SK-N-SH (cell line): ENCODE results near the gene ACTR8. TPM values are rescaled to one million over a fixed set of nuclear protein-coding genes. Genes with fewer than 3 reads are reported as not detected.

Experiments
- CTCF ChIA-PET: fragments of 300-600, 350-600 bp; formaldehyde crosslinking; extraction: SDS; loops from one replicate; lab custom pipeline; 2021; lab: Yijun Ruan, JAX
- POLR2A ChIA-PET: fragments of 350-600 bp; sonication (Branson Sonifier 250); formaldehyde crosslinking; extraction: SDS; loops from one replicate; lab custom pipeline; 2020; ENCODE audit warnings: antibody characterized with exemption, inconsistent platforms; lab: Yijun Ruan, JAX
- DNase-seq: peaks from one replicate; pipeline ENCODE4 v3.0.0; 2012
- H2AFZ ChIP-seq: fragments of 200-600 bp; sonication (generic); 2 replicates; pipeline ENCODE4 v1.8.1; 2016; ENCODE audit warnings: antibody characterized with exemption, mild to moderate bottlenecking, low read depth
- H3F3A ChIP-seq: fragments of 200-600 bp; sonication (generic); replicated peaks from 2 replicates; pipeline ENCODE3; 2016; ENCODE audit warnings: antibody characterized with exemption, mild to moderate bottlenecking; ENCODE audit not compliant: insufficient read depth
- H3K27ac ChIP-seq, 2 experiments: fragments of 200-500 bp in 1 of 2; fragments of 200-600 bp in 1 of 2; sonication (Bioruptor generic) in 1 of 2; sonication (generic), shearing (Covaris generic) in 1 of 2; 2 replicates each; pipeline versions ENCODE4 v1.5.1 to v1.6.1; 2014 to 2016; ENCODE audit warnings: low read depth in 2 of 2, inconsistent platforms in 1 of 2, low read length in 1 of 2, mild to moderate bottlenecking in 1 of 2, mixed read lengths in 1 of 2
- H3K27me3 ChIP-seq: fragments of 200-600 bp; sonication (generic), shearing (Covaris generic); 2 replicates; pipeline ENCODE4 v1.6.1; 2016; ENCODE audit warnings: mixed run types; ENCODE audit not compliant: insufficient read depth
- H3K36me3 ChIP-seq, 2 experiments: fragments of 200-500 bp in 1 of 2; fragments of 200-600 bp in 1 of 2; sonication (Bioruptor generic) in 1 of 2; sonication (generic) in 1 of 2; replicated peaks in 1 of 2; 2 replicates each; pipeline versions ENCODE3 to v1.5.1; 2014 to 2016; ENCODE audit warnings: low read length in 1 of 2, mild to moderate bottlenecking in 1 of 2; ENCODE audit not compliant: insufficient read depth in 2 of 2, control insufficient read depth in 1 of 2
- H3K4me1 ChIP-seq, 2 experiments: fragments of 200-500 bp in 1 of 2; fragments of 200-600 bp in 1 of 2; sonication (Bioruptor generic) in 1 of 2; sonication (generic), shearing (Covaris generic) in 1 of 2; 2 replicates each; pipeline versions ENCODE4 v1.5.1 to v1.6.1; 2014 to 2016; ENCODE audit warnings: low read depth in 1 of 2, low read length in 1 of 2, mixed run types in 1 of 2; ENCODE audit not compliant: insufficient read depth in 2 of 2, control insufficient read depth in 1 of 2
- H3K4me2 ChIP-seq: fragments of 200-600 bp; sonication (generic), shearing (Covaris generic); 2 replicates; pipeline ENCODE4 v1.6.1; 2017; ENCODE audit warnings: mixed run types
- H3K4me3 ChIP-seq, 2 experiments: fragments of 200-500 bp in 1 of 2; fragments of 200-600 bp in 1 of 2; sonication (Bioruptor generic) in 1 of 2; sonication (generic), shearing (Covaris generic) in 1 of 2; 2 replicates each; pipeline versions ENCODE4 v1.5.1 to v1.8.1; 2014 to 2016; ENCODE audit warnings: low read depth in 2 of 2, inconsistent platforms in 1 of 2, low read length in 1 of 2, mild to moderate bottlenecking in 1 of 2, mixed read lengths in 1 of 2, moderate library complexity in 1 of 2
- H3K79me2 ChIP-seq: fragments of 200-600 bp; sonication (generic); 2 replicates; pipeline ENCODE4 v1.8.1; 2017; ENCODE audit warnings: mild to moderate bottlenecking; ENCODE audit not compliant: insufficient read depth
- H3K9ac ChIP-seq: fragments of 200-600 bp; sonication (generic); 2 replicates; pipeline ENCODE4 v1.6.1; 2017; ENCODE audit warnings: mixed run types
- H3K9me2 ChIP-seq: fragments of 200-600 bp; sonication (generic); 2 replicates; pipeline ENCODE4 v1.6.1; 2017; ENCODE audit warnings: mixed run types
- H3K9me3 ChIP-seq: fragments of 200-600 bp; sonication (generic); 2 replicates; pipeline ENCODE4 v1.6.1; 2017; ENCODE audit warnings: mixed run types, mild to moderate bottlenecking, moderate library complexity
- H4K20me1 ChIP-seq: fragments of 200-600 bp; sonication (generic); 2 replicates; pipeline ENCODE4 v1.6.1; 2017; ENCODE audit warnings: mild to moderate bottlenecking, mixed run types; ENCODE audit not compliant: insufficient read depth
- ELF1 ChIP-seq: IDR thresholded peaks from 2 replicates; pipeline ENCODE4 v1.4.0; 2012
- EP300 ChIP-seq, 2 experiments: IDR thresholded peaks; 2 replicates each; pipeline versions ENCODE4 v1.4.0 to v1.6.1; 2012; ENCODE audit warnings: borderline replicate concordance in 1 of 2, low read depth in 1 of 2, low read length in 1 of 2
- FOSL2 ChIP-seq: IDR thresholded peaks from 2 replicates; pipeline ENCODE4 v1.4.0; 2012; ENCODE audit warnings: low read depth, mild to moderate bottlenecking, moderate library complexity, borderline replicate concordance
- GABPA ChIP-seq: IDR thresholded peaks from 2 replicates; pipeline ENCODE4 v1.4.0; 2012; ENCODE audit warnings: low read depth, mild to moderate bottlenecking
- GATA2 ChIP-seq: sonication (generic); formaldehyde crosslinking; IDR thresholded peaks from 2 replicates; pipeline ENCODE4 v1.5.0; 2020; ENCODE audit warnings: mild to moderate bottlenecking, missing genetic modification reagents
- MXI1 ChIP-seq: IDR thresholded peaks from 2 replicates; pipeline ENCODE4 v1.6.1; 2012; ENCODE audit warnings: mild to moderate bottlenecking, low read depth, low read length, improper control_type of control experiment
- NFIC ChIP-seq: IDR thresholded peaks from 2 replicates; pipeline ENCODE4 v1.4.0; 2012; ENCODE audit warnings: borderline replicate concordance
- NRF1 ChIP-seq: IDR thresholded peaks from 2 replicates; pipeline ENCODE4 v1.6.1; 2012; ENCODE audit warnings: low read depth, mild to moderate bottlenecking, low read length
- POLR2AphosphoS5 ChIP-seq: IDR thresholded peaks from 2 replicates; pipeline ENCODE4 v1.6.1; 2012; ENCODE audit warnings: low read depth, low read length
- RCOR1 ChIP-seq: fragments of 150-350 bp; IDR thresholded peaks from 2 replicates; pipeline ENCODE4 v1.6.1; 2017; ENCODE audit warnings: antibody characterized with exemption, low read length
- RFX5 ChIP-seq: IDR thresholded peaks from 2 replicates; pipeline ENCODE4 v1.6.1; 2012; ENCODE audit warnings: mild to moderate bottlenecking, improper control_type of control experiment, low read length
- SMC3 ChIP-seq: IDR thresholded peaks from 2 replicates; pipeline ENCODE4 v1.6.1; 2012; ENCODE audit warnings: low read depth, low read length, improper control_type of control experiment
- TCF12 ChIP-seq: IDR thresholded peaks from 2 replicates; pipeline ENCODE4 v1.4.0; 2012
- TEAD4 ChIP-seq: IDR thresholded peaks from 2 replicates; pipeline ENCODE4 v1.4.0; 2012; ENCODE audit warnings: mild to moderate bottlenecking, borderline replicate concordance; ENCODE audit not compliant: insufficient read depth
- WGBS: methylation state at CpG from one replicate; pipeline ENCODE4 v1.1.6; 2017; ENCODE audit warnings: low lambda C conversion rate; 5-methylcytosine and 5-hydroxymethylcytosine counted together
- polyA plus RNA-seq, 3 experiments: library from polyadenylated mRNA; depleted of rRNA; stranded (reverse); fragments of >200 nt; gene quantifications; 2 replicates each; pipeline ENCODE4 v1.2.3, GENCODE V29; 2012
- TF ChIP-seq, protein P1 (sequence below): IDR thresholded peaks from 2 replicates; pipeline ENCODE4 v1.4.0; 2012; ENCODE audit warnings: low read depth
- TF ChIP-seq, protein P2 (sequence below): IDR thresholded peaks from 2 replicates; pipeline ENCODE4 v1.6.1; 2012; ENCODE audit warnings: mild to moderate bottlenecking, low read depth, low read length, moderate library complexity
- TF ChIP-seq, protein P3 (sequence below): fragments of 150-350 bp; IDR thresholded peaks from 2 replicates; pipeline ENCODE4 v1.6.1; 2017; ENCODE audit warnings: antibody characterized with exemption, low read length, low read depth, borderline replicate concordance
- TF ChIP-seq, protein P4 (sequence below): IDR thresholded peaks from 2 replicates; pipeline ENCODE4; 2012
- TF ChIP-seq, protein P5 (sequence below): IDR thresholded peaks from 2 replicates; pipeline ENCODE4 v1.4.0; 2012; ENCODE audit warnings: low read depth, borderline replicate concordance
- TF ChIP-seq, protein P6 (sequence below): IDR thresholded peaks from 2 replicates; pipeline ENCODE4 v1.4.0; 2012; ENCODE audit warnings: low read depth, borderline replicate concordance

Gene ACTR8
- polyA plus RNA-seq, 1 of the 3 experiments (the other 2 are of a cell fraction), result 17.7 TPM

DNA sequence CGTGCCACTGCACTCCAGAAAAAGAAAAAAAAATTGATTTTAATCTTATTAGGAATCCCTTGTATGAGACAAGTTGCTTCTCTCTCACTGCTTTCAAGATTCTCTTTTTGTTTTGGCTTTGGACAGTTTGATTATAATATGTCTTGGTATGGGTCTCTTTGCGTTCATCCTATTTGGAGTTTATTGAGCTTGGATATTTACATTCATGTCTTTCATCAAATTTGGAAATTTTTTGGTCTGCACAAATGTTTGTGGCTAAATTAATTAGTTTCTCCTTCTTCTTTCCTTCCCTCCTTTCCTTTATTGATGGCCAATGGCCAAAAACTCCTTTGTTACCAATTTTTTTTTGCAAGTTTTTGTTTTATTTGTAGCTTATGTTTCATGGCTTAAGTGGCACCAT lies 37.8 kb upstream of the ACTR8 start:
- TF ChIP-seq GATA2 (no peak), TEAD4 (no peak), ELF1 (no peak), FOSL2 (no peak), RFX5 (no peak), POLR2AphosphoS5 (no peak), EP300 (IDR thresholded peaks at IDR 0.05; ENCODE audit: borderline replicate concordance in 1 of 2, low read depth in 1 of 2, low read length in 1 of 2) (no peak), SMC3 (no peak), MXI1 (no peak), TCF12 (no peak), RCOR1 (no peak), GABPA (no peak), NFIC (no peak), NRF1 (no peak)
- TF ChIP-seq, protein P1, sequence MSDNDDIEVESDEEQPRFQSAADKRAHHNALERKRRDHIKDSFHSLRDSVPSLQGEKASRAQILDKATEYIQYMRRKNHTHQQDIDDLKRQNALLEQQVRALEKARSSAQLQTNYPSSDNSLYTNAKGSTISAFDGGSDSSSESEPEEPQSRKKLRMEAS, result no peak
- TF ChIP-seq, protein P2, sequence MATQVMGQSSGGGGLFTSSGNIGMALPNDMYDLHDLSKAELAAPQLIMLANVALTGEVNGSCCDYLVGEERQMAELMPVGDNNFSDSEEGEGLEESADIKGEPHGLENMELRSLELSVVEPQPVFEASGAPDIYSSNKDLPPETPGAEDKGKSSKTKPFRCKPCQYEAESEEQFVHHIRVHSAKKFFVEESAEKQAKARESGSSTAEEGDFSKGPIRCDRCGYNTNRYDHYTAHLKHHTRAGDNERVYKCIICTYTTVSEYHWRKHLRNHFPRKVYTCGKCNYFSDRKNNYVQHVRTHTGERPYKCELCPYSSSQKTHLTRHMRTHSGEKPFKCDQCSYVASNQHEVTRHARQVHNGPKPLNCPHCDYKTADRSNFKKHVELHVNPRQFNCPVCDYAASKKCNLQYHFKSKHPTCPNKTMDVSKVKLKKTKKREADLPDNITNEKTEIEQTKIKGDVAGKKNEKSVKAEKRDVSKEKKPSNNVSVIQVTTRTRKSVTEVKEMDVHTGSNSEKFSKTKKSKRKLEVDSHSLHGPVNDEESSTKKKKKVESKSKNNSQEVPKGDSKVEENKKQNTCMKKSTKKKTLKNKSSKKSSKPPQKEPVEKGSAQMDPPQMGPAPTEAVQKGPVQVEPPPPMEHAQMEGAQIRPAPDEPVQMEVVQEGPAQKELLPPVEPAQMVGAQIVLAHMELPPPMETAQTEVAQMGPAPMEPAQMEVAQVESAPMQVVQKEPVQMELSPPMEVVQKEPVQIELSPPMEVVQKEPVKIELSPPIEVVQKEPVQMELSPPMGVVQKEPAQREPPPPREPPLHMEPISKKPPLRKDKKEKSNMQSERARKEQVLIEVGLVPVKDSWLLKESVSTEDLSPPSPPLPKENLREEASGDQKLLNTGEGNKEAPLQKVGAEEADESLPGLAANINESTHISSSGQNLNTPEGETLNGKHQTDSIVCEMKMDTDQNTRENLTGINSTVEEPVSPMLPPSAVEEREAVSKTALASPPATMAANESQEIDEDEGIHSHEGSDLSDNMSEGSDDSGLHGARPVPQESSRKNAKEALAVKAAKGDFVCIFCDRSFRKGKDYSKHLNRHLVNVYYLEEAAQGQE, result no peak
- TF ChIP-seq, protein P3, sequence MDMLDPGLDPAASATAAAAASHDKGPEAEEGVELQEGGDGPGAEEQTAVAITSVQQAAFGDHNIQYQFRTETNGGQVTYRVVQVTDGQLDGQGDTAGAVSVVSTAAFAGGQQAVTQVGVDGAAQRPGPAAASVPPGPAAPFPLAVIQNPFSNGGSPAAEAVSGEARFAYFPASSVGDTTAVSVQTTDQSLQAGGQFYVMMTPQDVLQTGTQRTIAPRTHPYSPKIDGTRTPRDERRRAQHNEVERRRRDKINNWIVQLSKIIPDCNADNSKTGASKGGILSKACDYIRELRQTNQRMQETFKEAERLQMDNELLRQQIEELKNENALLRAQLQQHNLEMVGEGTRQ, result no peak
- TF ChIP-seq, protein P4, sequence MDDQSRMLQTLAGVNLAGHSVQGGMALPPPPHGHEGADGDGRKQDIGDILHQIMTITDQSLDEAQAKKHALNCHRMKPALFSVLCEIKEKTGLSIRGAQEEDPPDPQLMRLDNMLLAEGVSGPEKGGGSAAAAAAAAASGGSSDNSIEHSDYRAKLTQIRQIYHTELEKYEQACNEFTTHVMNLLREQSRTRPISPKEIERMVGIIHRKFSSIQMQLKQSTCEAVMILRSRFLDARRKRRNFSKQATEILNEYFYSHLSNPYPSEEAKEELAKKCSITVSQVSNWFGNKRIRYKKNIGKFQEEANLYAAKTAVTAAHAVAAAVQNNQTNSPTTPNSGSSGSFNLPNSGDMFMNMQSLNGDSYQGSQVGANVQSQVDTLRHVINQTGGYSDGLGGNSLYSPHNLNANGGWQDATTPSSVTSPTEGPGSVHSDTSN, result no peak
- TF ChIP-seq, protein P5, sequence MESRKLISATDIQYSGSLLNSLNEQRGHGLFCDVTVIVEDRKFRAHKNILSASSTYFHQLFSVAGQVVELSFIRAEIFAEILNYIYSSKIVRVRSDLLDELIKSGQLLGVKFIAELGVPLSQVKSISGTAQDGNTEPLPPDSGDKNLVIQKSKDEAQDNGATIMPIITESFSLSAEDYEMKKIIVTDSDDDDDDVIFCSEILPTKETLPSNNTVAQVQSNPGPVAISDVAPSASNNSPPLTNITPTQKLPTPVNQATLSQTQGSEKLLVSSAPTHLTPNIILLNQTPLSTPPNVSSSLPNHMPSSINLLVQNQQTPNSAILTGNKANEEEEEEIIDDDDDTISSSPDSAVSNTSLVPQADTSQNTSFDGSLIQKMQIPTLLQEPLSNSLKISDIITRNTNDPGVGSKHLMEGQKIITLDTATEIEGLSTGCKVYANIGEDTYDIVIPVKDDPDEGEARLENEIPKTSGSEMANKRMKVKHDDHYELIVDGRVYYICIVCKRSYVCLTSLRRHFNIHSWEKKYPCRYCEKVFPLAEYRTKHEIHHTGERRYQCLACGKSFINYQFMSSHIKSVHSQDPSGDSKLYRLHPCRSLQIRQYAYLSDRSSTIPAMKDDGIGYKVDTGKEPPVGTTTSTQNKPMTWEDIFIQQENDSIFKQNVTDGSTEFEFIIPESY, result no peak
- TF ChIP-seq, protein P6, sequence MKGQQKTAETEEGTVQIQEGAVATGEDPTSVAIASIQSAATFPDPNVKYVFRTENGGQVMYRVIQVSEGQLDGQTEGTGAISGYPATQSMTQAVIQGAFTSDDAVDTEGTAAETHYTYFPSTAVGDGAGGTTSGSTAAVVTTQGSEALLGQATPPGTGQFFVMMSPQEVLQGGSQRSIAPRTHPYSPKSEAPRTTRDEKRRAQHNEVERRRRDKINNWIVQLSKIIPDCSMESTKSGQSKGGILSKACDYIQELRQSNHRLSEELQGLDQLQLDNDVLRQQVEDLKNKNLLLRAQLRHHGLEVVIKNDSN, result no peak
- no peak overlapping the region for H3K4me2 ChIP-seq
- no peaks in the 10 kb centered on the region for H3K9me2 ChIP-seq
- H3K36me3 ChIP-seq, result no peaks in the 10 kb centered on the region
- no peak overlapping the region for H3K9ac ChIP-seq
- no peaks in the 10 kb centered on the region for H4K20me1 ChIP-seq
- H3K27me3 ChIP-seq, result no peaks in the 10 kb centered on the region
- POLR2A ChIA-PET, result no interaction called here
- CTCF ChIA-PET, result interaction anchor here (0.9 to 1.2 kb wide), 2 partner anchors 15 to 19 kb away, joined by 3 to 6 read pairs; no protein-coding TSS in a partner anchor
- H3K27ac ChIP-seq, result no peak overlapping the region
- no peak for DNase-seq
- H3K4me3 ChIP-seq, result no peak overlapping the region
- no peaks in the 10 kb centered on the region for H3F3A ChIP-seq
- WGBS, result 42% methylated on average over 2 of the region's 2 CpGs
- no peak overlapping the region for H2AFZ ChIP-seq
- no peaks in the 10 kb centered on the region for H3K79me2 ChIP-seq
- H3K9me3 ChIP-seq, result no peaks in the 10 kb centered on the region
- no peaks in the 10 kb centered on the region for H3K4me1 ChIP-seq
